8988T (cell line): Measurements from ENCODE around the gene RHBDF1.

ENCODE experiments used
- DNase-seq: peaks from one replicate; pipeline ENCODE4 v3.0.0; 2011

Gene RHBDF1

DNA sequence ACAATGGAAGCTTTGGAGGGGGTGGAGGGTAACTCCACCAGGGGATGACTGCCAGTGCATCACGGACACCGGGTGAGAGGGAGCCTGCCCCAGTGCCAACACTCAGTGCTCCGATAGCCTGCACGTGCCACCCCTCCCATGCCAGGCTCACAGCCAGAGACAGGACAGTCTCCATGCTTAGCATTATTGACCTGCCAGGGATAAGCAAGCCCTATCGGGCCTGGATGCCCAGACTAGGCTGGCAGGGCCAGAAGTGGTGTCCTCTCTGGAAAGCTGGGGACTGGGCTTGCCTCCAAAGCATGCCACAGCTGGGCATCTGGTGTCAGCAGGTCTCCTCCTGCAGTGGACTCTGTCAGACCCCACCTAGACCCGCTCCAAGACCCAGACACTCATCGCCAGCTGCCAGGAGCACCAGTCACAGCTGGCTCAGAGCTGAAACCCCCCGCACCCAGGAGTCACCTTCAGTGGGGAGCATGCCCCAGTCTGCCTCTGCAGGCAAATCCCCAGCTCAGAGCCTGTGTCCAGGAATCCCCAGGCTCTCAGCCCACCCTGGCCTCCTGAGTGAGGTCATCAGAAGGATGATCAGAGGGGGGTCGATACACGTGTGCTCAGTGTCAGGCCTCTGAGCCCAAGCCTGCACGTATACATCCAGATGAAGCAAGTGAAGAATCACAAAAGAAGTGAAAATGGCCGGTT, 1.8 kb upstream of the RHBDF1 start:
- no peak for DNase-seq

DNA sequence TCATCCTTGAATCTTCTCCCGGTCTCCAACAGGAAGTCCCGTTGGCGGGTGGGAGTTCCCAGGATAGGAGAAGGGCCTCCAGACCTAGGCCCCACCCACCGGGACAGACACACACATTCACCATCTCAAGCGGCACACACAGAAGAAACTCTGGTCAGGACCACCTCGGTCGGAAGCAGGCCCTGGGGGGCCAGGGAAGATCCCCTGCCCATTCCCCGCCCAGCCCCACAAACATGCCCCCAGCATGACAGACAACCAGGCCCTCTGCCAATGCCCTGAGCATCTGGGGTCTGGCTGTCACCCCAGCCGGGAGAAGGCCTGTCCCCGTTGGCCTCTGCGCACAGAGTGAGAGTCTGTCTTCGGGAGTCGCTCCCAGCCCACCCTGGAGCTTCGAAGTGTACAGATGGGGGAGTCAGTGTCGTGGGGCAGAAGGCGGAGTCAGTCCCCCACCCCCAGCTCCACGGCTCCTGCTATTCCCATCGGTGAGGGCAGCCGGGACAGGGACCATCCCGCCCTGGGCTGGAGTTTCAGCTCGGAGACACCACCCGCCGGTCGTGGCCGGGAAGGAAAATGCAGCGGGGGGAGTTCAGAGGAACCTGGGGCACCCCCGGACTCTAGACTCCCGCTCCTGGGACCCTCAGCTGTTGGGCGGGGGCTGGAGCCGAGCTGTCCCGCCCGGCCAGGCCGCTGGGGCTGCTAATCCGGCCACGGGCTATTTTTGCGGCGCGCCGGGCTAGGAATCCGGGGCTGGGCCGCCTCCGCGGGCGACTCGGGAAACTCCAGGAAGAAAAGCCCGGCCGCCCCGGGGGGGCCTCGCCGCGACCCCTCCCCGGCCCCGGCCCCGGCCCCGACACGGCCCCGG, 660 bp downstream of the RHBDF1 start:
- DNase-seq, result peak; percentile 91

DNA sequence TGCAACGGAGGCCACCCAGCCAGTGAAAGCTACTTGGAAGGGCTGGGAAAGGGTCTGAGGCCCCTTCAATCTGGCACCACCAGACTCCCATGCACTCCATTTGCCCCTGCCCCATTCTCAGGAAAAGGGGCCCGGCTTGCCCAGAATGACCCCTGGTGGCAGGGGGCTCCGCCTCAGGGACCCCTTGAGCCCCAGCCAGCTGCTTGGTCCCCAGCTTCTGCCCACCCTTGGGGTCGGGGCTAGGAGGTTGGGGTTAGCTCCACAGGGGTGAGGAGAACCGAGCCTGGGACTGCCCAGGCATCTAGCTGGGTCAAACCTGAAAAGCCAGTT, 1.3 kb downstream of the RHBDF1 start:
- DNase-seq, result no peak

DNA sequence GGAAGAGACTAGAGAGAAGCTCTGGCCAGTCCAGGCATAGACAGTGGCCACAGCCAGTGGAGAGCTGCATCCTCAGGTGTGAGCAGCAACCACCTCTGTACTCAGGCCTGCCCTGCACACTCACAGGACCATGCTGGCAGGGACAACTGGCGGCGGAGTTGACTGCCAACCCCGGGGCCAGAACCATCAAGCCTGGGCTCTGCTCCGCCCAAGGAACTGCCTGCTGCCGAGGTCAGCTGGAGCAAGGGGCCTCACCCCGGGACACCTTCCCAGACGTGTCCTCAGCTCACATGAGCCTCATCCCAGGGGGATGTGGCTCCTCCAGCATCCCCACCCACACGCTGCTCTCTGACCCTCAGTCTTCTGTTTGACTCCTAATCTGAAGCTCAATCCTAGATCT, 3.2 kb downstream of the RHBDF1 start:
- no peak for DNase-seq

DNA sequence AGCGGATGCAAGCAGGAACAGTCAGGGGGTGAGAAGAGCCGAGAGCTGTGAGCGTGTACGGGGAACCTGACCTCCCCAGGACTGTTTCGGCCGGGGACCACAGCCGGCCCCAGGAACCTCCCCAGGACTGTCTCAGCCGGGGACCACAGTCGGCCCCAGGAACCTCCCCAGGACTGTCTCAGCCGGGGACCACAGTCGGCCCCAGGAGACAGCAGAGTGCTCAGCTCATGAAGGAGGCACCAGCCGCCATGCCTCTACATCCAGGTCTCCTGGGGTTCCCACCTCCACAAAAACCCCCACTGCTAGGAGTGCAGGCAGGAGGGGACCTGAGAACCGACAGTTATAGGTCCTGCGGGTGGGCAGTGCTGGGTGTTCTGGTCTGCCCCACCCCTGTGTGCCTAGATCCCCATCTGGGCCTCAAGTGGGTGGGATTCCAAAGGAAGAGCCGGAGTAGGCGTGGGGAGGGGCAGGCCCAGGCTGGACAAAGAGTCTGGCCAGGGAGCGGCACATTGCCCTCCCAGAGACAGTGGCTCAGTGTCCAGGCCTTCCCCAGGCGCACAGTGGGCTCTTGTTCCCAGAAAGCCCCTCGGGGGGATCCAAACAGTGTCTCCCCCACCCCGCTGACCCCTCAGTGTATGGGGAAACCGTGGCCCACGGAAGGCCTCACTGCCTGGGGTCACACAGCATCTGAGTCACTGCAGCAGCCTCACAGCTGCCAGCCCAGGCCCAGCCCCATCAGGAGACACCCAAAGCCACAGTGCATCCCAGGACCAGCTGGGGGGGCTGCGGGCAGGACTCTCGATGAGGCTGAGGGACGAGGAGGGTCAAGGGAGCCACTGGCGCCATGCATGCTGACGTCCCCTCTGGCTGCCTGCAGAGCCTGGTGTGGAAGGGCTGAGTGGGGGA, 4.3 kb downstream of the RHBDF1 start:
- no peak for DNase-seq

DNA sequence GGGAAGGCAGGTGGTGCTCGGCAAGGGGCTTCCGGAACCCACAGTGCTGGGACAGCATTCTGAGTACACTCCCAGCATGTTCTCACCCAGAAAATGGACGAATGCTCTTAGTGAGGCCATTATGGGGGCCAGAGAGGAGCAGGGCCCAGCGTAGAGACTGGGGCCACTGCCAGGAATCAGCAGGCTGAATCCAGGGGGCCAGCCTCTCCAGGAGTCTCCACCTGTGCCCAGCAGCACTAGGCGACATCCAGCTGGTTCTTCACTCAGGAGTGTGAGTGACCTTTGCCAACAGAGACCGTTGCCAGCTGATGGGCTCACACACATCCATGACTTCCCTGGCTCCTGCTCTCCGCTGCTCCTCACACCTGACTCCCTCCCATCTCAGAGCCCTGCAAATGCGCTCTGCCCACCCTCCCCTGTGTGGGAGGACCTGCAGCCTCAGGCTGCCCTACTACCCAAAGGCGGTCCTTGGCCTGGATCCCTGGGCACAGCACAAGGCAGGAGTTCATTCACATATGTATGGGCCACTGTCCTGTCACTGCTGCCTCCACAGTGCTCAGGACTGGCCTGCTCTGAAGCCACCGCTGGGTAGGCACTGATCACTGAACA, 5.1 kb downstream of the RHBDF1 start:
- DNase-seq, result no peak

DNA sequence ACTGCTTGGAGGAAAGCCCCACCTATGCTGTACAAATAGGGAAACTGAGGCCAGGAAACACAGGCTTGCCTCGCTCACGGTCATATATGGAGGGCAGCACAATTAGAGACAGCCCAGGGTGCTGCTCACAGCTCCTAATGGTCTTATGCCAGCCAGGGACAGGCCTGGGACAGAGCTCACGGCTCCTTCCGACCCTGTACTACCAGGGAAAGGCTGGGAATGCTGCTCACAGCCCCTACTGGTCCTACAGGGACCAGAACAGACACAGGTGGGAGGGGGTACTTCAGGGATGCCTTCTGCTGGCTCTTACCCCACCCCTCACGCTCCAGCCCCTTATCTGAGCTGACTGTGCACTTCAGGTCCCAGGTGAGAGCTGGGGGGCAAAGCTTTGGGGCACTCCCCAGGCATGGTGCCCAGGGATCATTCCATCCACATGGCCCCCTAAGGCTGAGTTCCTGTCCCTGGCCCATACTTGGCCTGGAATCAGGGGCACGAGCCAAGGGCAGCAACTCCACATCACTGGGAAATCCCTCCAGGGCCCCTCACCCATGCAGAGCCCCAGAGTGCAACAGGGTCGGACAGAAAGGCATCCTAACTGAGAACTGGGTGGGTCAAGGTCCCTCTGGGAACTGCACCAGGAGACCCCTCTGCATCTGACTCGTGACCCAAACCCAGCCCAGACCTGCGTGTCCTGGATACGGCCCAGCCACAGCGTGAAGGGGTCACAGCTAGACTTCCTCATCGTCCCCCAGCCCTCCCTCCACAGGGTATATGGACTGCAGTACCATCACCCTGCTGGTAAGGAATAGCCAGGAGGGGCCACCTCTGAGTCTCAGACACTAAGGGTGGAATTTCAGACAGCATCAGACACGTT, 5.9 kb downstream of the RHBDF1 start:
- no peak for DNase-seq

DNA sequence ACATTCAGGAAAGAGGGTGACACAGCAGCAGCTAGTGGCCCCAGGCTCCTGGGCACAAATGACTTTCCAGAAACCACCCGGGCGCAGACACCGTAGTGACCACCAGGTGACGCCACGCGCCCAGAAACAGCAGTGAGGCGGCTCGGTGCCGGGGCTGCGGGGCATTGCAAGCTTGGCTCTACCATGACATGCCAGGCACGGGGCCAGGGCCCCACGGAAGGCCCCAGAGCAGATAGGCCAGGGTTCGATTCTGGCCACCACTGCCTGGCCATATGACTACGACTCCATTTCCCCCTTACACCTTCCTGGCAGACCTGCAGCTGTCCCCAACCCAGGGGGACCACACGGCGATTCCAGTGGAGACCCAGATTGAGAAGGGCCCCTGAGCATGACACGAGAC, 6.7 kb downstream of the RHBDF1 start:
- DNase-seq, result peak; percentile 95

DNA sequence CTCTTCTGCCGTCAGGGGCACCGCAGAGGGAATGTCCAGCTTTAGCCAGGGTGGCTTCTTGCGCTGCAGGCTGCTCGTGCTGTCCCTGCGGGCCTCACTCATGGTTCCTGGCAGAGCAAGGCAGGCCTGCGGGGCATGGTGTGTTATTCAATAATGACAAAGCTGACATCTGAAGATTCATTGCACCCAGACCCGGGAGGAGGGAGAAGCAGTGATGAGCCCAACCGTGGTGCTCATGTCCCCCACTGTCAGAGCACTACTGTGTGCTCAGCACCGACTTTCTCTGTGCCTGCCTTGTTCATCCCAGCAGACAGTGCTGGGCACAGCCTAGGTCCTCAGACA, 7.5 kb downstream of the RHBDF1 start:
- DNase-seq, result no peak

DNA sequence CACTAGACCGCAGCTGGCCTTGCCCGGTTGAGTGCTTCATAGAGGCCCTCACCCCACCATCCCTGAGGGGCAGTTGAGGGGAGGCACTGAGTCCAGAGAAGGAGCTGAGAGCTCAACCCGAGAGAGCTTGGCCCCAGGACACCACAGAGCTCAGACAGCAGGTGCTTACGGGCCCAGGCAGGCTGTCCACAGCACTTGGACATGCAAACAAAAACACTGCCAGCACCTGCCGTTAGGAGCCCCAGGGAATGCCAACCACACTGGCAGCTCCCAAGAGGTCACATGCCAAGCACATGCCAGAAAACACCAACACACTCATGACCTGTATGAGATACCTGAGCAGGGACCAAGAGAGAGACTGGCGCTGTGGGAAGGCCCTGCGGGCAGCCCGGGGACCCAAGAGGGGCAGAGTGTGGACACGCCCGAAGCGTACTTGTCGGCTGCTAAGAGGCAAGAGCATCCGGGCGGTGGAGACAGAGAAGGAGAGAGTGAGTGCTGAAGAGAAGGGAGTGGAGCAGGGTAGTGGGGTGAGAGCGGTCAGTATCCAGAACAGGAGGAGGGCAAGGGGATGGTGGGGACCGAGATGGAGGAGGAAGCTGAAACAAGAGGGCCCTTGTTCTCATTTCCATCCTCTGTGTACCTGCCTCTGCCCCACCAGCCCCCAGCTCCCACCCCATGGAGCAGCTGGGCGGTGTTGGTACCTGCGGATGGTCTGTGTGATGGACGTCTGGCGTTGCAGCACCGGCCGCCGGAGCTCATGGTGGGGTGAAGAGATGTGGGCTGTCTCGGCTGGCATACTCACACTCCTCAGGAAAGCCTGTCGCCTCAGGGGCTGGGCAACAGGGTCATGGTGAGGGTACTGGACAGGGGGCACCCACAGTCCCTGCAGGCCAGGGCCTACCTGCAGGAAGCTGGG, 8.2 kb downstream of the RHBDF1 start:
- DNase-seq, result no peak

DNA sequence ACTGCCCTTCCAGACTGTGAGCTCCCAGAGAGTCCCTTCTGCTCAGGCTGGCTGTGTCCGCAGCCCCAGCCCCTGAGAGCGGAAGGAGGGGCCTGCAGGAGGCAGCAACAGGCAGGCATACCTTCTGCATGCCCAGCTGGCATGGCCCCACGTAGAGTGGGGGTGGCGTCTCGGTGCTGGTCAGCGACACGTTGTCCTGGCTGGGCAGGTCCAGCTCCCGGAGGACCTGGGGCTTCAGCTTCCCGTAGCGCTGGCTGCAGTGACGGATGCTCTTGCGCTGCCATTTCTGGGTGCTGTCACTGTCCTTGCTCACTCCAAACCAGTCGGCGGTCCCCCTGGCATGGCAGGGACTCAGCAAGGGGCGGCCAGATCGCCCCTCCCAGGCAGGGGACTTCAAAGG, 9.0 kb downstream of the RHBDF1 start:
- DNase-seq, result no peak

DNA sequence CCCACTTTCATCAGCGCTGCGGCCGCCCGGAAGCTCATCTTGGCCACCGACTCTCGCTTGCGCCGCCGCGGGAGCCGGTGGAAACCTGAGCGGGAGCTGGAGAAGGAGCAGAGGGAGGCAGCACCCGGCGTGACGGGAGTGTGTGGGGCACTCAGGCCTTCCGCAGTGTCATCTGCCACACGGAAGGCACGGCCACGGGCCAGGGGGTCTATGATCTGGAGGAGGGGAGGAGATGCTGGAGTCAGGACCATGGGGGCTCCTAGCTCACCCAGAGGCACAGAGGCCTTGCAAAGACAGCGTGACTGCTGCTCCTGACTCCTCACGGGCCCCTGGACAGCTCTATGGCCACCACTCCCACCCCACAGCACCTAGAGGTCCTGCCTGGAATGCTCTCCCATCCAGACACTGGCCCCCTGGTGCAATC, 9.5 kb downstream of the RHBDF1 start:
- no peak for DNase-seq

DNA sequence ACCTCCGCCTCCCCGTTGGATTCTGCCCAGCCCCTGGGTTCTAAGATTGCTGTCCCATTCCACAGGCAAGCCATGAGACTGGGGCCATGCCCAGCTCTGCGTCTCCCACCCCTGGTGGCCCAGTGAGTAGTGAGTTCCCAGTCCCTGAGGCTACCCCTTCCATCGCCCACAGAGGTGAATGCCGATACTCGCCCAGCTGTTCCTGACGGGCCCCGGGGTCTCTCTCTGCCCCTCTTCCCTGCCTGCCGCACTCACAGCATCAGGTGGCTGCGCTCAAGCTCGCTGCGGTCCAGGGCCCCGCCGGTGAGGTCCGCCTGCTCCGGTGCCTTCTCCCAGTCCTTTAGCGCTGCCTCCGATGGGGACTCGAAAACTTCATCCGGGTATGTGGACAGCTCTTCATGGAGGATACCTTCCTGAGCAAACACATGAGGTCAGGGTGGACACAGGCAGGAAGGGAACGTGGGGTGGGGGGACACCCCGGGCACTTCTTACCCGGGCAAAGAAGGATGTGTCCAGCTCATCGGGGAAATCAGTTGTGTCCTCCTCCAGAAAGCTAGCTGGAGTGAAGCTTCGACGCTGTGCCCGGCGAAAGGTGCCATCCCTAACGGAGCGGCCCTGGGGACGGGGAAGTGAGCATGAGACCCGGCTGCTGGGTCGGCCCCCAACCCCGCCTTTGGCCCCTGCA, 10.0 kb downstream of the RHBDF1 start:
- DNase-seq, result no peak

DNA sequence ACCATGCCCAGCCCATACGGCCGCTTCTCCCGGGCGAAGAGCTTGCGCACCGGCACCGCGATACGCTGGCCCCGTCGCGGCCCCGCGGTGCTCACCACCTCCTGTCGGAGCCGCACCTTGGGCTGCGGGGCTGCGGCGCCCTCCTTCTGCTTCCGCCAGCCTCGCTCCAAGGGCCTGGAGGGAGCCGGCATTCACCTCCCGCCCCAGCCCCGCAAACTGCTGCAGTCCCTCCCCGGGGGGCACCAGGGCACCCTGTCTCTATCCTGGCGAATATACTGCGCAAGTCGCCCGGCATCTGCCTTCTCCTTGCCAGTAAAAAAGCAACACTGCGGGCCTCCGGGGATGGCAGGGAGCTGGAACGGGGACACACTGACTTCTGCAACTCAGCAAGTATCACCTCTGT, 10.6 kb downstream of the RHBDF1 start:
- DNase-seq, result no peak

DNA sequence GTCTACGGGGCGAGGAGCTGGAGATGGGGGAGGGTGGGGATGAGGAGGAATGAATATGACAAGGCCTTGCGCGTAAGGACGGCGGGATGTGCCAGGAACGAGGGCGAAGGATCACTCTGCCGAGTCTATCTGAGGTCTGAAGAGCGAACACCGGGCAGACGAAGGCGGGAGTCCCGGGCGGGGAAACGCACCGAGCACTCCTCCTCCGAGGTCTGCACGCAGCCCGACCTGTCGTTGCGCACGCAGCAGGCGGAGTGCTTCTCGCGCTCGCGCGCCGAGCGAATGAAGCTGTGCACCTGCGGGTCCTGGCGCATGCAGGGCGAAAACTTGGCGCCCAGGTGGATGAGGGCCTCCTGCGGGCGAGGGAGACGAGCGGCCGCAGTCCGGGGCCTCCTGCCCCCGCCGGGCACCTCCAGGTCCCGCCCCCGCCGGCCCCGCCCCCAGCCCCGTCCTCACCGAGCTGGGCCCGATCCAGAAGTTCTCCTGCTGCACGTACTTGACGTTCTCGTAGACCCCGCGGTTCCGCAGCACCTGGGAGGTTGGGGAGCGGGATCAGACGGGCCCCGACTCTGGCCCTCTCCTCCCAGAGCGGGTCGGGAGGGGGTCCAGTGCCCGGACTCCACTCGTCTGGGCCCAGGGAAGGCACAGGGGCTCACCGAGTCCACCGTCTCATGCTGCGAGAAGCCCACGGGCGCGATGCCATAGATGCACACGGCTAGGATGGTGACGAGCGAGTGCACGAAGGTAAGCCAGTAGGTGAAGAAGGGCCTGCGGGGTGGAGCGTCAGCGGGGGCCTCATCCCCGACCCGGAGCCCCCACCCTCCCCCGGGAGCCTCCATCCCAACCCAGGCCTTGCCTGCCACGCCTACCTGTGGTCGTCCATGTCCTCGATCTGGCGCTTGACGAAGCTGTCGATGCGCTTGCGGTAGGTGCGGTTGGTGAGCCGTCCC, 11.2 kb downstream of the RHBDF1 start:
- peak; percentile 7 for DNase-seq

DNA sequence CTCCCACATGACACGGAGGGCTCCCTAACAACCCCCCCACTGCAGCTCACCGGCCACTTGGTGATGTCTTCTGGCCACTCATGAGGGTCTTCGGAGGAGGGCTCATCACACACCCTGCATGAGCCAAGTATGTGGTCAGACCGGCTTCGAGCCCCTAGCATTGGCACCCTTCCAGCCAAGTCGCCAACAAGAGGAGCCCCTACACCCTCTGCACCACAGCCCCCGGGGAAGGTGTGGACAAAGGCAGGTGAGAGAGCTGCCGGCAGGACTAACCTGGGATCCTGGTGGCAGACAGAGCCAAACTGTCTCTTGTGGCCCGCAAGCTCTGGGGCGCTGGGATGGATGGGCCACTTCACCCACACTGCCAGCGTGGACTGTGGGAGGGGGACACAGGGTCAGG, 12.3 kb downstream of the RHBDF1 start:
- DNase-seq, result no peak

DNA sequence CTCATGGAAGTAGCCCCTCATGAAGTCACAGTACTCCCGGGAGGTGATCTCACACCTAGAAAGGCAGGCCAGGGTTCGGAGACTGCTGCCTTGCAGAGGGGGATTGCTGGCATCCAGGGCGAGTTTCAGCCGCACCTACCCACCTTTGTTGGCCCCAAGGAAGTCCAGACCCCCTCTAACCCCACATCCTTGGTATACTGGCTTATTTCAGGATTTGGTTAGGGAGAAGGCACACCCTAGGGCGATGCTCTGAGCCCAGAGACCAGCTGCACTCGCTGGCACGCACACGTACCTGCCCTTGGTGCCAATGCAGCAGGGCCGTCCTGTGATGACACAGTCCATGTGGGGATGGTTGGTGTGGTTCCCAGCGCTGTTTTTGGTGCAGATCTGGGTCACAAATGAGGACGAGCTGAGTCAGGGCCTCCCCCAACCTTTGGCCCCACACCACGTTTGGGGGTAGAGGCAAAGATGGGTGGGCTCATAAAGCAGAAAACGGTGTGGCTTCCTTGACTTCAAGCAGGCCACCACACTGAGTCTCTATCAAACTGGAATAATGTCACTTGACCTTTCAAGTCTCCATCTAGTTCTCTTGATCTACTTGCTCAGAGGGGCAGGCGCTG, 12.9 kb downstream of the RHBDF1 start:
- no peak for DNase-seq
